K562 (cell line): Measurements from ENCODE around the gene USF2. TPM values are rescaled to one million over a fixed set of nuclear protein-coding genes. Genes with fewer than 3 reads are reported as not detected.

Source experiments
- ARHGAP35 ChIP-seq: fragments of 450-650 bp; IDR thresholded peaks from 2 replicates; pipeline ENCODE4 v1.6.1; 2018; ENCODE audit not compliant: partially characterized antibody
- ATF7 ChIP-seq: fragments of 450-650 bp; IDR thresholded peaks from 2 replicates; pipeline ENCODE4 v1.7.1; 2014; ENCODE audit warnings: mild to moderate bottlenecking, moderate library complexity
- CBX1 ChIP-seq: sonication (generic); IDR thresholded peaks from 2 replicates; pipeline ENCODE4 v1.6.1; 2016; ENCODE audit warnings: antibody characterized with exemption, low read depth, mild to moderate bottlenecking
- E2F1 ChIP-seq: sonication (generic); formaldehyde crosslinking; IDR thresholded peaks from 2 replicates; pipeline ENCODE4 v1.8.1; 2023; ENCODE audit warnings: mild to moderate bottlenecking, missing genetic modification reagents, moderate library complexity
- EP400 ChIP-seq: fragments of 450-650 bp; IDR thresholded peaks from 2 replicates; pipeline ENCODE4 v1.6.1; 2017; ENCODE audit warnings: antibody characterized with exemption, mild to moderate bottlenecking, moderate library complexity
- HDGF ChIP-seq: fragments of 450-650 bp; IDR thresholded peaks from 2 replicates; pipeline ENCODE4 v1.6.1; 2016
- HMG20A ChIP-seq: fragments of 450-650 bp; formaldehyde crosslinking; conservative IDR thresholded peaks from 2 replicates; pipeline ENCODE4 v1.4.0; 2020; ENCODE audit warnings: mild to moderate bottlenecking, mixed read lengths
- KHSRP ChIP-seq: fragments of 450-650 bp; IDR thresholded peaks from 2 replicates; pipeline ENCODE4 v1.6.1; 2017
- LCOR ChIP-seq: sonication (generic); formaldehyde crosslinking; IDR thresholded peaks from 2 replicates; pipeline ENCODE4 v1.8.0; 2022; ENCODE audit warnings: mild to moderate bottlenecking, missing genetic modification reagents
- MNT ChIP-seq, 2 experiments: fragments of 450-650 bp; conservative IDR thresholded peaks; 2 replicates each; pipeline ENCODE4 v1.6.1; 2017; ENCODE audit warnings: mild to moderate bottlenecking in 2 of 2, moderate library complexity in 2 of 2
- PML ChIP-seq: IDR thresholded peaks from 2 replicates; pipeline ENCODE4 v1.6.1; 2012; ENCODE audit warnings: low read length, inconsistent platforms
- POLR3A ChIP-seq: IDR thresholded peaks from 2 replicates; pipeline ENCODE4 v1.6.1; 2011; ENCODE audit warnings: borderline replicate concordance, mild to moderate bottlenecking, moderate library complexity; ENCODE audit not compliant: insufficient read length, insufficient read depth; ENCODE audit errors: extremely low read depth
- RUNX1 ChIP-seq: sonication (generic); IDR thresholded peaks from 2 replicates; pipeline ENCODE4 v1.6.1; 2016; ENCODE audit warnings: antibody characterized with exemption, low read depth
- SIN3A ChIP-seq, 2 experiments: fragments of 150-350 bp in 1 of 2; IDR thresholded peaks; 2 replicates each; pipeline ENCODE4 v1.6.1; 2011 to 2016; ENCODE audit warnings: borderline replicate concordance in 2 of 2, low read depth in 2 of 2, low read length in 2 of 2, mild to moderate bottlenecking in 2 of 2, moderate library complexity in 2 of 2; ENCODE audit not compliant: control insufficient read depth in 1 of 2
- ZBTB12 ChIP-seq: fragments of 250-450 bp; sonication (Bioruptor Pico); IDR thresholded peaks from 2 replicates; pipeline ENCODE4 v1.4.0; 2020
- ZBTB26 ChIP-seq: fragments of 450-650 bp; formaldehyde crosslinking; IDR thresholded peaks from 2 replicates; pipeline ENCODE4 v1.4.0; 2022; ENCODE audit warnings: missing genetic modification characterization
- ZBTB7A ChIP-seq: IDR thresholded peaks from 2 replicates; pipeline ENCODE4 v1.6.1; 2011; ENCODE audit warnings: low read depth, mild to moderate bottlenecking, low read length, moderate library complexity, borderline replicate concordance; ENCODE audit not compliant: control insufficient read depth
- ZC3H4 ChIP-seq: sonication (generic); formaldehyde crosslinking; IDR thresholded peaks from 2 replicates; pipeline ENCODE4 v1.9.0; 2021; ENCODE audit warnings: missing genetic modification reagents, borderline replicate concordance
- ZNF586 ChIP-seq: fragments of 450-650 bp; formaldehyde crosslinking; conservative IDR thresholded peaks from 2 replicates; pipeline ENCODE4 v1.4.0; 2020; ENCODE audit warnings: mild to moderate bottlenecking, moderate library complexity
- polyA plus RNA-seq, 8 experiments: library from polyadenylated mRNA; depleted of rRNA in 4 of 8; stranded (reverse) in 5 of 8; unstranded in 3 of 8; fragments of >200 nt; fragmentation: Nextera tagmentation in 2 of 8; fragmentation: Illumina TruSeq in 1 of 8; extraction: Ambion mirVana in 2 of 8; extraction: Trizol in 1 of 8; gene quantifications; 2 replicates each; pipeline versions ENCODE4 v1.2.1 to v1.2.3, GENCODE V29; 2011 to 2014; ENCODE audit warnings: inconsistent platforms in 1 of 8, missing spikeins in 1 of 8
- total RNA-seq, 7 experiments: library from RNA; depleted of rRNA in 6 of 7; stranded (reverse); fragments of >200 nt in 6 of 7; fragmentation: Illumina TruSeq in 2 of 7; extraction: Trizol in 2 of 7; gene quantifications; 2 replicates each; pipeline versions ENCODE4 v1.2.1 to v1.2.3, GENCODE V29; 2011 to 2021; ENCODE audit warnings: low replicate concordance in 1 of 7
- TF ChIP-seq, protein P1 (sequence below): fragments of 450-650 bp; IDR thresholded peaks from 2 replicates; pipeline ENCODE4 v1.6.1; 2017; ENCODE audit warnings: antibody characterized with exemption, mild to moderate bottlenecking

The USF2 gene
- total and polyA plus RNA-seq, 9 of the 15 experiments (the other 6 are each of a cell fraction or from before 2014, with no cell fraction given): 0.27 to 93.7 (median 58.4) TPM

- TF ChIP-seq ZC3H4 (CRISPR knock-in tag) (no peak), HDGF (0 out of 2 replicates have a peak, but pooled peaks have one; percentile 18), HMG20A (CRISPR knock-in tag) (no peak), ZBTB26 (CRISPR knock-in tag) (0 out of 2 replicates have a peak, but pooled peaks have one; percentile 56), SIN3A (IDR thresholded peaks at IDR 0.05; ENCODE audit: borderline replicate concordance in 2 of 2, control insufficient read depth in 1 of 2, low read depth in 2 of 2, low read length in 2 of 2) (no peak), KHSRP (no peak), ATF7 (no peak), ZBTB12 (CRISPR knock-in tag) (no peak), ZBTB7A (no peak), PML (no peak), EP400 (no peak), ZNF586 (CRISPR knock-in tag) (no peak), E2F1 (CRISPR knock-in tag) (no peak), LCOR (CRISPR knock-in tag) (no peak), ARHGAP35 (no peak), POLR3A (no peak), CBX1 (peak; percentile 40; the same call in 1 of the 2 replicates), MNT (conservative IDR thresholded peaks at IDR 0.05) (no peak), RUNX1 (no peak)
- TF ChIP-seq, protein P1, sequence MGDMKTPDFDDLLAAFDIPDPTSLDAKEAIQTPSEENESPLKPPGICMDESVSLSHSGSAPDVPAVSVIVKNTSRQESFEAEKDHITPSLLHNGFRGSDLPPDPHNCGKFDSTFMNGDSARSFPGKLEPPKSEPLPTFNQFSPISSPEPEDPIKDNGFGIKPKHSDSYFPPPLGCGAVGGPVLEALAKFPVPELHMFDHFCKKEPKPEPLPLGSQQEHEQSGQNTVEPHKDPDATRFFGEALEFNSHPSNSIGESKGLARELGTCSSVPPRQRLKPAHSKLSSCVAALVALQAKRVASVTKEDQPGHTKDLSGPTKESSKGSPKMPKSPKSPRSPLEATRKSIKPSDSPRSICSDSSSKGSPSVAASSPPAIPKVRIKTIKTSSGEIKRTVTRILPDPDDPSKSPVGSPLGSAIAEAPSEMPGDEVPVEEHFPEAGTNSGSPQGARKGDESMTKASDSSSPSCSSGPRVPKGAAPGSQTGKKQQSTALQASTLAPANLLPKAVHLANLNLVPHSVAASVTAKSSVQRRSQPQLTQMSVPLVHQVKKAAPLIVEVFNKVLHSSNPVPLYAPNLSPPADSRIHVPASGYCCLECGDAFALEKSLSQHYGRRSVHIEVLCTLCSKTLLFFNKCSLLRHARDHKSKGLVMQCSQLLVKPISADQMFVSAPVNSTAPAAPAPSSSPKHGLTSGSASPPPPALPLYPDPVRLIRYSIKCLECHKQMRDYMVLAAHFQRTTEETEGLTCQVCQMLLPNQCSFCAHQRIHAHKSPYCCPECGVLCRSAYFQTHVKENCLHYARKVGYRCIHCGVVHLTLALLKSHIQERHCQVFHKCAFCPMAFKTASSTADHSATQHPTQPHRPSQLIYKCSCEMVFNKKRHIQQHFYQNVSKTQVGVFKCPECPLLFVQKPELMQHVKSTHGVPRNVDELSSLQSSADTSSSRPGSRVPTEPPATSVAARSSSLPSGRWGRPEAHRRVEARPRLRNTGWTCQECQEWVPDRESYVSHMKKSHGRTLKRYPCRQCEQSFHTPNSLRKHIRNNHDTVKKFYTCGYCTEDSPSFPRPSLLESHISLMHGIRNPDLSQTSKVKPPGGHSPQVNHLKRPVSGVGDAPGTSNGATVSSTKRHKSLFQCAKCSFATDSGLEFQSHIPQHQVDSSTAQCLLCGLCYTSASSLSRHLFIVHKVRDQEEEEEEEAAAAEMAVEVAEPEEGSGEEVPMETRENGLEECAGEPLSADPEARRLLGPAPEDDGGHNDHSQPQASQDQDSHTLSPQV: no peak
Measured at GRCh38 chr19:35298561-35298972, 29.8 kb downstream of the USF2 start (continued).
